ENCODE measurements around the gene SNAP25. TPM values are rescaled to one million over a fixed set of nuclear protein-coding genes. Genes with fewer than 3 reads are reported as not detected.

The SNAP25 gene
- total RNA-seq, 1 experiment from 2014 or later, result not detected

DNA sequence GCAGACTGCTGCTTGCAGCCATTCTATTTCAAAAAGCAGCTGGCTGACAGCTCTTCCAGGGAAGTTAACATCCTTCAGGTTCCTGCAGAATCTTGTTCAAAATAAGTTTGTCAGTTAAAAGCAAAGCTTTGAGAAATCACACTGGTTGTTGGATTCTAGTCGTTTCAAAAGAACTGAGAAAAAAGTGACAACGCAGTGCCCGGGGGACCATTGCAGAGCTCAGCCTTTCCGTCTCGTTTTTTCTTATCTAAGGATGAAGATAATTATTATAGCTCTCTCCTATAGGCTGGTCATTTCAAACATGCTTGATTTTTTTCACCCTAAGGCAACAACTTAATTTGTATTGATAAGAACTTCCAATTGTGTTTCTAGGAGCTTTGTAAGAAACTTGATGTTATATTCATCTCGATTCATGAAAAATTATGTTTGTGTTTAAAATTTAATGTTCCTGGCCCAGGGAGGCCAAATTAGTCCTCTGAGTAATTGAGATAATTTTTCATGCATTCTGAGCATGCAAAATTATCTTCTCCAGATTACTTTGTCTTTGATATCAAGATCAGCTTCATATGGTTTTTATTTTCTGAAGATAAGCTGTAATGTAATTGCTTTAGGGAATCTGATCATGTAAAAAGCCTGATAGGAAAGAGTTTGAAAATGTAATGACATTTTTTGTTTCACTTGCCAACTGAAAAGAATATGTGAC lies 58.4 kb downstream of the SNAP25 start:
- H4K20me1 ChIP-seq (ENCODE audit: insufficient read depth), result no peaks in the 10 kb centered on the region
- H3K9me3 ChIP-seq (ENCODE audit: insufficient read depth, low read depth), result no peaks in the 10 kb centered on the region
- no peak overlapping the region for H2AFZ ChIP-seq
- BruUV-seq (replicated peaks), result no TSS peak
- H3K4me1 ChIP-seq (replicated peaks; ENCODE audit: insufficient read depth), result no peaks in the 10 kb centered on the region
- ChIA-PET CTCF (no interaction called here), POLR2A (ENCODE audit: unreplicated experiment) (no interaction called here)
- no peaks in the 10 kb centered on the region for H3K27me3 ChIP-seq (ENCODE audit: insufficient read depth, low read depth)
- intact Hi-C loops (cut with micrococcal nuclease; ENCODE audit: unreplicated experiment), result no loop called here
- TF ChIP-seq EZH2 (IDR thresholded peaks at IDR 0.05; ENCODE audit: low read depth), result no peak
- TF ChIP-seq, protein P1, sequence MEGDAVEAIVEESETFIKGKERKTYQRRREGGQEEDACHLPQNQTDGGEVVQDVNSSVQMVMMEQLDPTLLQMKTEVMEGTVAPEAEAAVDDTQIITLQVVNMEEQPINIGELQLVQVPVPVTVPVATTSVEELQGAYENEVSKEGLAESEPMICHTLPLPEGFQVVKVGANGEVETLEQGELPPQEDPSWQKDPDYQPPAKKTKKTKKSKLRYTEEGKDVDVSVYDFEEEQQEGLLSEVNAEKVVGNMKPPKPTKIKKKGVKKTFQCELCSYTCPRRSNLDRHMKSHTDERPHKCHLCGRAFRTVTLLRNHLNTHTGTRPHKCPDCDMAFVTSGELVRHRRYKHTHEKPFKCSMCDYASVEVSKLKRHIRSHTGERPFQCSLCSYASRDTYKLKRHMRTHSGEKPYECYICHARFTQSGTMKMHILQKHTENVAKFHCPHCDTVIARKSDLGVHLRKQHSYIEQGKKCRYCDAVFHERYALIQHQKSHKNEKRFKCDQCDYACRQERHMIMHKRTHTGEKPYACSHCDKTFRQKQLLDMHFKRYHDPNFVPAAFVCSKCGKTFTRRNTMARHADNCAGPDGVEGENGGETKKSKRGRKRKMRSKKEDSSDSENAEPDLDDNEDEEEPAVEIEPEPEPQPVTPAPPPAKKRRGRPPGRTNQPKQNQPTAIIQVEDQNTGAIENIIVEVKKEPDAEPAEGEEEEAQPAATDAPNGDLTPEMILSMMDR (conservative IDR thresholded peaks at IDR 0.05), result no peak
- no peak overlapping the region for H3K4me3 ChIP-seq
- no peak overlapping the region for H3K27ac ChIP-seq
- no peaks in the 10 kb centered on the region for H3F3A ChIP-seq (ENCODE audit: insufficient read depth, low read depth)
- no peak overlapping the region for H3K4me2 ChIP-seq
- no peaks in the 10 kb centered on the region for H3K79me2 ChIP-seq (ENCODE audit: low read depth)
- DNase-seq, result no peak
- no peaks in the 10 kb centered on the region for H3K36me3 ChIP-seq (ENCODE audit: low read depth)
- H3K9me2 ChIP-seq (ENCODE audit: insufficient read depth), result no peaks in the 10 kb centered on the region

DNA sequence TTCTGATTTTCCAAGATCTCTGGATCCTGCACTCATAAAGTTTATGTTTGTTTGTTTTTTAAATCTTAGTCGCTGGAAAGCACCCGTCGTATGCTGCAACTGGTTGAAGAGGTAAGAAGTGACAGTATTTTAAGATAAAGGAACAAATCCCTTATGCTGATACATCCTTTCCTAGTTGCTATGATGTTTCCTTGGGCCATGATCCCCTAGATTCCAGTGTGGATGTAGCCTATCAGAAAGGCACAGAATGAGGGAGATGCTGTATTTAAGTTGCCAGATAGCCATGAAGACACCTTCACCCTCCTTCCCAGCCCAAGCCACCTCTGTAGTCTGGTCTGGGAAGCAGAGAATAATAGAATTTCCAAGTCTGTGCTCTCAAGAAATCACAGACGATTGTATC lies 59.0 kb downstream of the SNAP25 start:
- Histone ChIP-seq H3K36me3 (ENCODE audit: low read depth) (no peaks in the 10 kb centered on the region), H3K9me2 (ENCODE audit: insufficient read depth) (no peaks in the 10 kb centered on the region), H3K4me1 (replicated peaks; ENCODE audit: insufficient read depth) (no peaks in the 10 kb centered on the region), H3K9me3 (ENCODE audit: insufficient read depth, low read depth) (no peaks in the 10 kb centered on the region), H3K79me2 (ENCODE audit: low read depth) (no peaks in the 10 kb centered on the region), H3K27ac (no peak overlapping the region), H3F3A (ENCODE audit: insufficient read depth, low read depth) (no peaks in the 10 kb centered on the region), H2AFZ (no peak overlapping the region), H3K4me2 (no peak overlapping the region), H3K4me3 (no peak overlapping the region), H4K20me1 (ENCODE audit: insufficient read depth) (no peaks in the 10 kb centered on the region), H3K27me3 (ENCODE audit: insufficient read depth, low read depth) (no peaks in the 10 kb centered on the region)
- TF ChIP-seq, protein P1 (conservative IDR thresholded peaks at IDR 0.05), result no peak
- no peak for TF ChIP-seq EZH2 (IDR thresholded peaks at IDR 0.05; ENCODE audit: low read depth)
- POLR2A ChIA-PET (ENCODE audit: unreplicated experiment), result no interaction called here
- no TSS peak for BruUV-seq (replicated peaks)
- DNase-seq, result no peak
- CTCF ChIA-PET, result no interaction called here
- intact Hi-C loops (cut with micrococcal nuclease; ENCODE audit: unreplicated experiment), result no loop called here

DNA sequence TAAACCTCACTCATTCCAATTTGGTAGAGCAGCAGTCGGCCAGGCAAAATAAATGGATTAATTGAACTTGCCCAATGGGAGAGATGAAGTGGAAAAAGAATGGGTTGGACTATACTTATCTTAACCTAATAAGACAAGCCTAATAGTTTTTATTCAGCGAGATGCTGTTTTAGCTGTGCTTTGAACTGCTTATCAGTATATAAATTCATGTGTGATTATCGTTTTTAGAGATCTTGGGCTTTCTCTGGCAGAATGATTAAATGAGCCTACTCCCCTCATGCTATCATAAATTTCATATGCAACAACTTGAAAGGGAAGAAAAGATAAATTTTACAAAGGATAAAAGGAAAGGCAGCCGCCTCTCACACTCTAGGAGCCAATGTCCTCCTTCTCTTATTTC lies 59.8 kb downstream of the SNAP25 start:
- Histone ChIP-seq H3K9me2 (ENCODE audit: insufficient read depth) (no peaks in the 10 kb centered on the region), H3K27ac (no peak overlapping the region), H4K20me1 (ENCODE audit: insufficient read depth) (no peaks in the 10 kb centered on the region), H3K4me1 (replicated peaks; ENCODE audit: insufficient read depth) (no peaks in the 10 kb centered on the region), H3K27me3 (ENCODE audit: insufficient read depth, low read depth) (no peaks in the 10 kb centered on the region), H3K4me2 (no peak overlapping the region), H3K36me3 (ENCODE audit: low read depth) (no peaks in the 10 kb centered on the region), H3F3A (ENCODE audit: insufficient read depth, low read depth) (no peaks in the 10 kb centered on the region), H2AFZ (no peak overlapping the region), H3K79me2 (ENCODE audit: low read depth) (no peaks in the 10 kb centered on the region), H3K4me3 (no peak overlapping the region), H3K9me3 (ENCODE audit: insufficient read depth, low read depth) (no peaks in the 10 kb centered on the region)
- intact Hi-C loops (cut with micrococcal nuclease; ENCODE audit: unreplicated experiment), result no loop called here
- ChIA-PET CTCF (no interaction called here), POLR2A (ENCODE audit: unreplicated experiment) (no interaction called here)
- BruUV-seq (replicated peaks), result no TSS peak
- DNase-seq, result no peak
- no peak for TF ChIP-seq EZH2 (IDR thresholded peaks at IDR 0.05; ENCODE audit: low read depth)
- TF ChIP-seq, protein P1 (conservative IDR thresholded peaks at IDR 0.05), result no peak

All from PC-9 (cell line).